HepG2 (cell line): ENCODE measurements around the gene MED25. TPM values are rescaled to one million over a fixed set of nuclear protein-coding genes. Genes with fewer than 3 reads are reported as not detected.

Source experiments
- AGO2 ChIP-seq: fragments of 200-400 bp; formaldehyde crosslinking; optimal IDR thresholded peaks from 2 replicates; pipeline ENCODE3; 2017; ENCODE audit warnings: mild to moderate bottlenecking, low read depth, low read length, moderate library complexity
- ARNT2 ChIP-seq: sonication (generic); formaldehyde crosslinking; IDR thresholded peaks from 2 replicates; pipeline ENCODE4 v1.8.0; 2022; ENCODE audit warnings: mild to moderate bottlenecking, low read depth, missing genetic modification reagents, moderate library complexity
- DZIP1 ChIP-seq: sonication (generic); formaldehyde crosslinking; IDR thresholded peaks from 2 replicates; pipeline ENCODE4 v1.5.0; 2020; ENCODE audit warnings: mild to moderate bottlenecking, missing genetic modification reagents
- FOXK1 ChIP-seq: sonication (generic); formaldehyde crosslinking; IDR thresholded peaks from 2 replicates; pipeline ENCODE4 v1.4.0; 2020; ENCODE audit warnings: low read depth, missing genetic modification reagents, borderline replicate concordance
- HES4 ChIP-seq: sonication (generic); formaldehyde crosslinking; IDR thresholded peaks from 2 replicates; pipeline ENCODE4 v1.9.0; 2021; ENCODE audit warnings: mild to moderate bottlenecking, missing genetic modification reagents, borderline replicate concordance
- KLF9 ChIP-seq: IDR thresholded peaks from 2 replicates; pipeline ENCODE4 v1.6.1; 2016; ENCODE audit warnings: low read depth
- SIN3B ChIP-seq: fragments of 150-350 bp; IDR thresholded peaks from 2 replicates; pipeline ENCODE4 v1.6.1; 2014; ENCODE audit warnings: low read length
- TRIM24 ChIP-seq: sonication (generic); formaldehyde crosslinking; IDR thresholded peaks from 2 replicates; pipeline ENCODE4 v1.8.0; 2022; ENCODE audit warnings: mild to moderate bottlenecking, missing genetic modification reagents
- ZKSCAN1 ChIP-seq: fragments of 150-350 bp; IDR thresholded peaks from 2 replicates; pipeline ENCODE4 v1.6.1; 2014; ENCODE audit warnings: low read length
- ZNF407 ChIP-seq: sonication (generic); formaldehyde crosslinking; IDR thresholded peaks from one replicate; pipeline ENCODE4 v1.5.1; 2020; ENCODE audit warnings: mild to moderate bottlenecking, missing genetic modification reagents; ENCODE audit errors: not compliant biosample characterization
- ZNF883 ChIP-seq: sonication (generic); formaldehyde crosslinking; IDR thresholded peaks from 2 replicates; pipeline ENCODE4 v1.5.1; 2020; ENCODE audit warnings: mild to moderate bottlenecking, missing genetic modification reagents; ENCODE audit errors: not compliant biosample characterization
- polyA plus RNA-seq, 8 experiments: library from polyadenylated mRNA; depleted of rRNA in 3 of 8; stranded (reverse) in 7 of 8; unstranded in 1 of 8; fragments of >200 nt; fragmentation: Illumina TruSeq in 4 of 8; extraction: Trizol in 4 of 8; gene quantifications; 2 replicates each; pipeline versions ENCODE4 v1.2.1 to v1.2.3, GENCODE V29; 2011 to 2016; ENCODE audit warnings: low read depth in 4 of 8, missing spikeins in 1 of 8, mixed read lengths in 1 of 8; ENCODE audit not compliant: insufficient read depth in 1 of 8
- total RNA-seq, 5 experiments: library from RNA; depleted of rRNA; stranded (reverse); fragments of >200 nt; fragmentation: Illumina TruSeq; extraction: Trizol; gene quantifications; 2 replicates each; pipeline ENCODE4 v1.2.3, GENCODE V29; 2016; ENCODE audit warnings: low read depth in 1 of 5
- TF ChIP-seq, protein P1 (sequence below), 2 experiments: sonication (generic) in 1 of 2; formaldehyde crosslinking in 1 of 2; IDR thresholded peaks; 2 replicates each; pipeline versions ENCODE4 v1.4.0 to v1.6.1; 2018 to 2020; ENCODE audit warnings: missing genetic modification reagents in 2 of 2, borderline replicate concordance in 1 of 2, low read depth in 1 of 2, mild to moderate bottlenecking in 1 of 2, missing biosample characterization in 1 of 2

The MED25 gene
- total and polyA plus RNA-seq, 2 of the 13 experiments (the other 11 are each of a cell fraction or from before 2014, with no cell fraction given): 11.1 to 15.1 TPM

DNA sequence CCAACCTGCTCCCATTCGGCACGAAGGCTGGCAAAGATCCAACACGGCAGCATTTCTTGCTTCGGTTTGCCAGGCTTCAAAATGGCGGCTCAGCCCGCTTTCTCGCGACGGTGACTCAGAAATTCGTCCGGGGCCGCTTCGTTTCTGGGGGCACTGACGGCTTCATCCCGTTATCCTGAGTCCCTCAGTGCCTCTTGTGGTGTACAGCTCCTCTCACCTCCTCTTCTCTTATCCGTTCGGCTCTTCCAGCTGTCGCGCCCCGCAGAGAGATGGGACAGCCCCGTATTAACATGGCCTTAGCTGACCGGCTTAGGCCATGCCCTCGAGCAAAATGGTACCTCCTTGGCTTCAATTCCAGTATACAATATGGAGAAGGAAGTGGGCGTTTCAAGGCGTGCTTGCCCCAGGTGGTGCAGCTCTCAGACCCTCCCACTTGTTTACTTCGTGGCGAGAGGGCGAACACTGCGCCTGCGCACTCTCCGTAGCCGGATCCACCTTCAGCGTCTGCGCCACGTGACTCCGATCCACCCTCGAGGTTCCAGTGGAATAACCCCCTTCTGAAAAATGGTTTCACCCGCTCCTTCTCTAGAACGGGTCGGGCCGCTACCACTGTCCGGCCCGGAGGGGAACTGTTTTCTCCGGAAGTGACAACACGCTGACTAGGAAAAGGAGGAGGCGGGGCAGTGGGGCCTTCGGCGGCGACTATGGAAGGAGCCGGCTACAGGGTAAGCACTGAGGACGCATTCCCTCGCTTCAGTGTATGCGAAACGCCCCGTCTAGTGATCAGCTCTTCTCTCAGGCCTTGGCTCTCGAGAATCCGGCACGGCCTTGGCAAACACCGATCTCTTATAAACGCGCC lies 59.2 kb downstream of the MED25 start, which contains the start of the genes AKT1S1 and TBC1D17 (continued):
- TF ChIP-seq, protein P1, sequence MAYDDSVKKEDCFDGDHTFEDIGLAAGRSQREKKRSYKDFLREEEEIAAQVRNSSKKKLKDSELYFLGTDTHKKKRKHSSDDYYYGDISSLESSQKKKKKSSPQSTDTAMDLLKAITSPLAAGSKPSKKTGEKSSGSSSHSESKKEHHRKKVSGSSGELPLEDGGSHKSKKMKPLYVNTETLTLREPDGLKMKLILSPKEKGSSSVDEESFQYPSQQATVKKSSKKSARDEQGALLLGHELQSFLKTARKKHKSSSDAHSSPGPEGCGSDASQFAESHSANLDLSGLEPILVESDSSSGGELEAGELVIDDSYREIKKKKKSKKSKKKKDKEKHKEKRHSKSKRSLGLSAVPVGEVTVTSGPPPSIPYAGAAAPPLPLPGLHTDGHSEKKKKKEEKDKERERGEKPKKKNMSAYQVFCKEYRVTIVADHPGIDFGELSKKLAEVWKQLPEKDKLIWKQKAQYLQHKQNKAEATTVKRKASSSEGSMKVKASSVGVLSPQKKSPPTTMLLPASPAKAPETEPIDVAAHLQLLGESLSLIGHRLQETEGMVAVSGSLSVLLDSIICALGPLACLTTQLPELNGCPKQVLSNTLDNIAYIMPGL (CRISPR knock-in tag; IDR thresholded peaks at IDR 0.05; ENCODE audit: borderline replicate concordance in 1 of 2, low read depth in 1 of 2): no peak; a peak in 1 of 4 replicates
- TF ChIP-seq HES4 (CRISPR knock-in tag) (0 out of 2 replicates have a peak, but pooled peaks have one; percentile 32), ARNT2 (CRISPR knock-in tag) (peak; percentile 73), TRIM24 (CRISPR knock-in tag) (no peak), SIN3B (no peak), DZIP1 (CRISPR knock-in tag) (0 out of 2 replicates have a peak, but pooled peaks have one; percentile 23), FOXK1 (CRISPR knock-in tag) (peak; percentile 100), ZNF407 (CRISPR knock-in tag) (no peak), KLF9 (CRISPR knock-in tag) (peak; percentile 22; the same call in 1 of the 2 replicates), ZNF883 (no peak), AGO2 (no peak), ZKSCAN1 (no peak)
